ENCODE measurements around the gene RSRP1.

The RSRP1 gene

DNA sequence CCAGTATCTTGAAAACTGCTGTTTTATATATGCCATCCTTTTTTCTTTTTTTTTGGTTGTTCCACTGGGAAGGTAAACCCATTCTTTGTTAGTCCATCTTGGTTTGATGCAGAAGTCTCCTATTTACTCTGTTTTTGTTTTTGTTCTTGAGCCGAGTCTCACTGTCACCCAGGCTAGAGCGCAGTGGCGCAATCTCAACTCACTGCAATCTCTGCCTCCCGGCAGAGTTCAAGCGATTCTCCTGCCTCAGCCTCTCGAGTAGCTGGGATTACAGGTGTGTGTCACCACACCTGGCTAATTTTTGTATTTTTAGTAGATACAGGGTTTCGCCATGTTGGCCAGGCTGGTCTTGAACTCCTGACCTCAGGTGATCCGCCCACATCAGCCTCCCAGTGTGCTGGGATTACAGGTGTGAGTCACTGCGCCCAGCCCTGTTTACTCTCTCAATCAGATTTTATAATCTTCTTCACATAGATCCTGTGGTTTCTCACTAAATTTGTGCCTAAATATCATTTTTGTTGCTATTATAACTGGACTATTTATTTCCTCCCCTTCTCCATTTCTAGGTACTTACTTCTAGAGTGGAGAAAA lies 27.5 kb downstream of the RSRP1 start:
- DNase-seq (ENCODE audit: low read depth in 2 of 2) = no peak

DNA sequence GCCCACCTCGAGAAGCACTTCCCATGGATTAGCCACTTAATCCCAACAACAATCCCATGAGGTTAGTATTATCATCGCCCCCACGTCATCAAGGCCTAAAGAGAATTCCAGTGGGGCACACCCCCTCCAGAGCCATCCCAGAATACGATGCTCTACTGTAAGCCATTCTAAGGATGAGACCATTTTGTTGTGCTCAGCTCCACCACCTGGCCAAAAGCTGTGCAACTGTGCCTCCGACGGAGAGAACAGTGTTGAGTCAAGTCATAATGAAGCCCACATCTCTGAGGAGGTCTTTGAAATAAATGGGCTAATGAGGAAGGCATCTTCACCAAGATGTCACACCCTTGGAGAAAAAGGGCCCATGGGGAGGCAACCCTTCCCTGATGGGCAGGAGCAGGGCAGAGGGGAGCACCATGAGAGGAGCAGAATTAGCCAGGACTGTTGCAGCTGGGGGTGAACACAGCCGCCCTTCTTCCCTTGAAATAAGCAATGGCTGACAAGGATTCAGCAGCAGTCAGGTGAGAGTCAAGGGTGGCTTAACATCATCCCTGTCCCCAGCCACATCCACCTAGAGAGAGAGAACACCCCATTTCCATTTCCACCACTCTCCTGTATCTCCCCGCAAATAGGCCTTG lies 29.5 kb downstream of the RSRP1 start:
- no peak for DNase-seq (ENCODE audit: low read depth in 2 of 2)

DNA sequence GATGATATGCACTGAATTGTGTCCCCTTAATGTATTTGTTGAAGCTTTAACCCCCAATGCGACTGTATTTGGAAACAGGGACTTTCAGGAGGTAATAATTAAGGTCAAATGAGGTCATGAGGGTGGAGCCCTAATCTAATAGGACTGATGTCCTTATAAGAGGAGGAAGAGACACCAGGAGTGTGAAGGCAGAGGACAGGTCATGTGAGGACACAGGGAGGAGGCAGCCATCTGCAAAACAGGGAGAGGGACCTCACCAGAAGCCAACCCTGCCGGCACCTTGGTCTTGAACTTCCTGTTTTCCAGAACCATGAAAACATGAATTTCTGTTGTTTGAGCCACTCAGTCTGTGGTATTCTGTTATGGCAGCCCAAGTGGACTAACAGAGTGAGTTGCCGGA lies 30.2 kb downstream of the RSRP1 start:
- DNase-seq (ENCODE audit: low read depth in 2 of 2) = no peak

DNA sequence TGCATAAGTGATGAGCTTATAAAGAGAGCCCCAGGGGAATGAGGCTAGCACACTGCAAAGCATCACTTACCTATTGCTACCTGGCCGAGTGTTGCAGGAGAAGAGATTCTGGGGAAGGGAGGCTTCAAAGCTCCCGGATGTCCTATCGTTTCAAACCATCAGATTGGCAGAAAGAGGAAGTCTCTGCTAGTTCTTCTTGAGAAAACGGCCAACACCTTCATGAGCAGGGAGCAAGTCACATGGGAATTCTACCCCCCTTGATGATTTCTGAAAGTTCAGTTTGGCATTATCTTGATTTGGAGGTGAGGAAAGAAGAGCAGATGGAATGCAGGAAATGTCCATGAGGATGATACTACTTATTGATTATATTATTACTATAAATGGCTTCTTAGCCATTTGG lies 31.1 kb downstream of the RSRP1 start:
- DNase-seq (ENCODE audit: low read depth in 2 of 2) = no peak

DNA sequence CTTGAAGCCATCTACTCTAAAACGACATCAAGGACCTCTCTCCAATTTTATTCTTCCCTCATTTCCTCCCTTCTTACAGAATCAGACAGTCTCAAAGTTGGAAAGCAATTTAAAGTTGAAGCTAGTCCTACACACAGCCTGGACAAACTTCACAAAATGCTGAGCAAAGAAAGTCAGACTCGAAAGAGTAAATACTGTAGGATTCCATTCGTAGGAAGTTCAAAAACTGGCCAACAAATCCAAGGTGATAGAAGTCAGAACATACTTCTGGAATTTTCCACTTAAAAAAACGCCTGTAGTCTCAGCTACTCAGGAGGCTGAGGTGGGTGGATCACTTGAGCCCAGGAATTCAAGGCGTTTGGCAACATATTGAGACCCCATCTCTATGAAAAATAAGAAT lies 34.5 kb downstream of the RSRP1 start:
- DNase-seq (ENCODE audit: low read depth in 2 of 2) = no peak

DNA sequence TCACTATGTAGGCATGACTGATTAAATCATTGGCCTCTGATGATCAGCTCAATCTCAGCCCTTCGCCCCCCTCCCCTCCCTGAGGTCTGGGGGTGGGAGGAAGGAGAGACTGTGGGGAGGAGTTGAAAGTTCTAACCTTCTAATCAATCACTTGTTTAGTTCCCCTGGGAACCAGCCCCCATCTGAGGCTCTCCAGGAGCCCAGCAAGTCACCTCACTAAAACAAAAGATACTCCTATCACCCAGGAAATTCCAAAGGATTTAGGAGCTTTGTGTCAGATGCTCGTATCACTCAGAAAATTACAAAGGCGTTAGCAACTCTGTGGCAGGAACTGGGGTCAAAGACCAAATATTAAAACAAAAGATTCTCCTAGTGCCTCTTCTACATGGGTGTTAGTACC lies 36.5 kb downstream of the RSRP1 start:
- no peak for DNase-seq (ENCODE audit: low read depth in 2 of 2)

DNA sequence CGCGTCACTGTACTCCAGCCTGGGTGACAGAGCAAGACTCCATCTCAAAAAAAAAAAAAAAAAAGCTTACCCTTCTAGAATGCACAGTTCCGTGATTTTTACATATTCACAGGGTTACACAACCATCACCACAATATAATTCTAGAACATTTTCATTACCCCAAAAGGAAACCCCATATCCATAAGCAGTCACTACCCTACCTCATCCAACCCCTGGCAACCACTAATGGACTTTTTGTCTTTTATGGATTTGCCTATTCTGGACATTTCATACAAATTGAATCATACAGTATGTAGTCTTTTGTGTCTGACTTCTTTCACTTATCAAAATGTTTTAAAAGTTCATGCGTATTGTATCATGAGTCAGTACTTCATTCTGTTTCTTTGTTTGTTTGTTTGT lies 37.7 kb downstream of the RSRP1 start:
- no peak for DNase-seq (ENCODE audit: low read depth in 2 of 2)

DNA sequence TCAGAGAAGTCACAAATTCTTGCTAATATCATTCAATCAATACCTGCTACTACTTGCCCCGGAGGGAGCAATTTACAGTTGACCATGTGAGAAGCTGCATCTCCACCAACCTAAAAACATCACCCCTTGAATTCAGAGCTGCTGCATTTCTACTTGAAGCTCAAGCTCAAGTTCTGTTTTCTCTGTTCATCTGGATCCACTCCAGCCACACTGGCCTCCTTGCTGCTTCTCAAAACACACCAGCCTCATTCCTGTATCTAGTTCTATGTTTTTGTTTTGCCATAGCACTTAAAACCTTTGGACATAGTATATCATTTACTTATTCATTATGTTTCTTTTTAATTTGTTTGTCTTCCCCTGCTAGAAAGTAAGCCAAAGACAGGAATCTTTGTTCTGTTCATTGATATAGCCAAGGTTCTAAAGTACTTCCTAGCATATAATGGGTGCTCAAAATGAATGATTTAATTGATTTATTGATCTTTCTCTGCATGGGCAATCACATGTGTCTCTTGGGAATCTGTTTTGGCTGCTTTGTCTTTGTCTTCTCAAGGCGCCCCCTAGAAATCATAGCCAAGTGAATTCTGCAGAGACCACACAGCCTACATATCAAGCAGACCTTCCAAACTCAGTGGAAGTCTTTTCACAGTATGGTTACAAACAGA lies 38.6 kb downstream of the RSRP1 start:
- no peak for DNase-seq (ENCODE audit: low read depth in 2 of 2)

DNA sequence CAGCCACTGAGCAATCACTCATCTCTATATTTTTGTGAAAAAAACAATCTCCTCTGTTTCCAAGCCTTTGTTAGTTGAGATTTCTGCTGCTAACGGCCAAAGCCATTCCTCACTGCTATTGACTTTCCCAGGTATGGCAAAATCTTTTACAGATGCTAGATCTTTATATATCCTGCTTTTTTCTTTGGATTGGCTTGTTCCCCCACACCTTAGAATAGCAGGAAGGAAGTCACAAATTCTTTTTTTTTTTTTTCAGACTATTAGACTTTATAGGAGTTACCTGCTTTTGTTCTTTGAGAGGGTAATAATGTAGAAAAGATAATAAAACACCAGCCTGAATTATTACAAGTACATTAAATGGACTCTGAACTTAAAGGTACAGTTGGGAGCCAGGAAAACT lies 39.2 kb downstream of the RSRP1 start:
- DNase-seq (ENCODE audit: low read depth in 2 of 2) = no peak

DNA sequence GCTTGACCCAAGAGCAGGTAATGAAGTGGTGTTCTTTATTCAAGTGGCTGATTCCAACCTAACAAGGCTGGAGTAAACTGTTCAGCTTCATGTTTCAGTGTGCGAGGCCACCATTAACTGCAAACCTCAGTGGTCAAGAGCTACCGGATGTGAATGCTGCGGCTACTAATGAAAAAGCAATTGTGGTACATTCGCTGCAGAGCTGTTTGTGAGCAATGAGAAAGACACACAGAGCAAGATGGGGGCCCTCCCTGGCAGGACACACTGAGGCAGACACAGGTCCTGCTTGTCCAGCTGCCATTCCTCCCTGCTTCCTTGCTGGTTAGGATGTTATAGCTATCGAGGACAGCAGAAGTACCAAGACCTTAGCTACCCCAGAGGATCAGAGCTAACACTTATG lies 41.1 kb downstream of the RSRP1 start:
- DNase-seq (ENCODE audit: low read depth in 2 of 2) = no peak

DNA sequence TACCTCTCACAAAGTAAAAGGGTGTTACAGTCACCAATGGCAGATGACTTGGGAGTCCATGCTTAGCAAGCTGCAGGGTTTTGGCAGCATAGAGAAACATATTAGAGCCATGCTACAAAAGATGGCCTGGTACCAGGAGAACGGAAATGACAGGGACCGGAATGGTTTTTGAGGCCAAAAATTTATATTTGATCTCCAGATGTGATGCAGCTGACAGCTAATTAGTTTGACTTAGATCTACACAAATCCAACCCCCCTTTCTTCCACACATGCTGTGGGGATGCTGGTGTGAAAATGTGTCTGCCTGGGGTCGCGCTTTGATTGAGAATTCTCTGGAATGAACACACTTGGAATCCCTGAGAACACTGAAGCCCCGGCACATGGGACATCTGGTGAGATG lies 41.5 kb downstream of the RSRP1 start:
- DNase-seq (ENCODE audit: low read depth in 2 of 2) = no peak

DNA sequence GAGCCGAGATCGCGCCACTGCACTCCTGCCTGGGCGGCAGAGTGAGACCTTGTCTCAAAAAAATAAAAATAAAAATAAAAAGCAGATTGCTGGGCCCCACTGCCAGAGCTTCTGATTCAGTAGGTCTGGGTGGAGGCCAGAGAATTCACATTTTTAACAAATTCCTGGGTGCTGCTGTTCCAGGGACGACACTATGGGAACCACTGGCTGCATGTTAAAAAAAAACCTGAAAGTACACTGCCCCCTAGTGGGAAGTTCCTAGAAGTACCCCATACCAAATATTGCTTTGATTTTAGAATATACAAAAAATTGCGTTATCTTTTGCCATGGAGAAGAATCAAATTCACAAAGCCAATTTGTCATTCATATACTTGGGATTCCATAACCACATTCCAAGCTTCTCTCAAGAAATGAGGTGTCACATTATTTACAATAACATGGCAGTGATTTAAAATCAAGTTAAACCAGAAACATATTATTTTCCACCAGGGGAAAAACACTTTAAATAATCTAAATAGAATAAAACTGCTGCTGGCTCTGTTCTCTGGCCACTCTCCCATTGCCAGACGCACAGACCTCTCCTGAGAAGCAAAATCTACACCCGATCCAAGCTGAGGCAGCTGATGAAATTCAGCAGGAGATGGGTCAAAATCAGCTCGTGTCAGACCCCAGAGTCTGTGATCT lies 42.3 kb downstream of the RSRP1 start:
- DNase-seq (ENCODE audit: low read depth in 2 of 2) = no peak

DNA sequence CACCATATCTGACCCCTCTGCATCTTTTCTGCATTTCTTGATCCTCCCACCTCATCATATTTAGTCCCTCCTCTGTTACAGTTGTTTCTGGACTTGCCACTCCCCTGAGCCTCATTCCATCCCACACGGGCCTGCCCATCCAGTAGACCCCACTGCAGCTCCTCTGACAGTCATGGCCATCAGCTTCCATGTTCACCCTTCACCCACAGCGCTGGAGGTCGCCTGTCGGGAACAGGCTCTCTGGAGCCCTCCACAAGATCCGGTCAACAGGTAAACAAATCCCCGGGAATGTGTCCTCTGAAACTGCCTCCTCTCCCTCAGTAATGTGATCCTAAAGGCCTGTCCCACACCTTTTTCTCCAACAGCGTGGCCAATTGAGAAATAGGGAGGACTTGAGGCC lies 46.2 kb downstream of the RSRP1 start:
- DNase-seq (ENCODE audit: low read depth in 2 of 2) = no peak

DNA sequence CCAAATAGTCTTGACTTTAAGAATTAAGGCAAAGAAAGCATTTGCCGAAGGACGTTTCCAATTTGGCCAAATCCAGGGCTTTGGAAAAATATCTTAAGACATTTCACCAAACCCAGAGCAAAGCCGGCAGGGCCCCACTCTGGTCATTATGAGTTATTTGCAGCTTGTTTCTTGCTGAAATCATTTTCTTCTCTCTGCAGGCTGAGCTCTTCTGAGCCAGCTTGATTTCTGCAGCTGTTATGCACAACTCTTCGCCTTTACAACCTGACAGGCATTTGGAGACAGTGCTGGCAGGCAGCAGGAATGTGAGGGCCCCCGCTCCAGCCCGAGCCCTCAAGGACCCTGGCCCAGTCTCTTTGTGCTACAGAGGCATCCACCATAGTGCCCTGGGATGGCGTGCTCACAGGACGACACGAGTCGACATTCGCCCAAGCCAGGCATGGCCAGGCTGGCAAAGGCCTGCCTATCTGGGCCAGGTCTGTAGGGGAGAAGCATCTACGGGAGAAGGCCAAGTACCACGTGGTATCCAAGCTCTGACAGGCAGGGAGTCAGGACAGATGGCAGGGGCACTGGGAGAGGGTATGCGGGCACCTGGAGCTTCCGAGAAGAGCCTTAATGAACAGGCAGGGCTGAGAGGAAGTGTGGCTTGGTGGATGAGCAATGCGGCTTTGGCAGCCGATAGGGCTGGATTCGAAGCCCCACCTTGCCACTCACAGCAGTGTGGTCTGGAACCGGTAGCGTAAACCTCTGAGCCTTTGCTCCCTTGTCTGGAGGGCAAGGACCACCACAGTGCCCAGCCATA lies 47.2 kb downstream of the RSRP1 start:
- DNase-seq (ENCODE audit: low read depth in 2 of 2) = no peak

DNA sequence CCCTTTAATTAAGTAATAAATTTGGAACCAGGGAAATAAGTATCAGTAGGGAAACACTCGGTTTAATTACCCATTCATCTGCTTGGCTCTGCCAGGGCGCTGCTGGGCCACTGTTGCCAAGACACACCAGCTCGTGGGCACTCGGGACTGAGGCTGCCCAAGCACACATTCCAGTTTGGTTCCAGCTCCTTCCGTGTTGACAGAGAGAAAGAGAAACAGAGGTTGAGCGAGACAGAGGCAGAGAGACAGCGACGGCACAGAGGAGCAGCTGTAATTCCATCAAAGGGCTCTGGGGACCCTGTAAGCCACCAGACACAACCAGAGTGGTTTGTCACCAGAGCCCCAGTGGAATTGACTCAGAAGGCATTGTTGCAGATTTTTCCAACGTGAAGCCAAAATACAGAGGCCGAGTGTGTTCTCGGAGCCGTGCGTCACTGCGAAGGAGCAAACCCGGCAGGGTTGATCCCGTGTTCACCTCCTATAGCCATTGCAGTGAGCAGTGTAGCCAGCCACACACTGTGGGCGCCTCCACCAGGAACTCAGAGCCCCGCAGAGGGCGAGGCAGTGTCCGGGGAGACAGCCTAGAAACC lies 48.5 kb downstream of the RSRP1 start:
- DNase-seq (ENCODE audit: low read depth in 2 of 2) = no peak

DNA sequence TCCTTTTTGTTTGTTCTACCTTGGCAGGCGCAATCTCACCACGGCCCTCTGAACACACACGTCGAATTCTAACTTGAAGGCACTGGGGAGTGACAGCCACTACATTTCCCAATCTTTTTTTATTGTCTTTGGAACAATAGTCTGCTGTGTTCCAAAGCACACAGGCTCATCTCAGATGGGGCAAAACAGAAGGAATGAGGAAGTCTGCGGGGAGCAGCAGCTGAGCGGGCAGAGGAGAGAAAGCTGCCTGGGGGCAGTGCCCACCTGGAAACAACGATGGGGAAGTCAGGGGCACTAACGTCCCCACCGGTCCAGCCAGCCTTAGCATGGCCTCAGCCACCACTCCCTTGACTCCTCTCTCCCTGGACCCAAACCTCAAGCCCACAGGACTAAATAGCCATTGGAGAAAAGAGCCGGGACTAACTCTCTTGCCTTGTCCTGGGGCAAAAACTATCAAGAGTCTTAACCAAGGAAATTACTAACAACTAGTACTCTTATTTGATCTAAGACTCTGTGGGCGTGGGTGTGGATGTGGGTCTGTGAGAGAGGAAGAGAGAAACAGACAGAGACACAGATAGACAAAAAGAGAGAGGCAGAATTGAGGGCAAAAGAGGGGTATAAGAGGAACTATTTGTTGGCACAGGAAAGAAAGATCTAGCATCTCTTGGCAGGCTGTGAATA lies 49.1 kb downstream of the RSRP1 start:
- no peak for DNase-seq (ENCODE audit: low read depth in 2 of 2)

DNA sequence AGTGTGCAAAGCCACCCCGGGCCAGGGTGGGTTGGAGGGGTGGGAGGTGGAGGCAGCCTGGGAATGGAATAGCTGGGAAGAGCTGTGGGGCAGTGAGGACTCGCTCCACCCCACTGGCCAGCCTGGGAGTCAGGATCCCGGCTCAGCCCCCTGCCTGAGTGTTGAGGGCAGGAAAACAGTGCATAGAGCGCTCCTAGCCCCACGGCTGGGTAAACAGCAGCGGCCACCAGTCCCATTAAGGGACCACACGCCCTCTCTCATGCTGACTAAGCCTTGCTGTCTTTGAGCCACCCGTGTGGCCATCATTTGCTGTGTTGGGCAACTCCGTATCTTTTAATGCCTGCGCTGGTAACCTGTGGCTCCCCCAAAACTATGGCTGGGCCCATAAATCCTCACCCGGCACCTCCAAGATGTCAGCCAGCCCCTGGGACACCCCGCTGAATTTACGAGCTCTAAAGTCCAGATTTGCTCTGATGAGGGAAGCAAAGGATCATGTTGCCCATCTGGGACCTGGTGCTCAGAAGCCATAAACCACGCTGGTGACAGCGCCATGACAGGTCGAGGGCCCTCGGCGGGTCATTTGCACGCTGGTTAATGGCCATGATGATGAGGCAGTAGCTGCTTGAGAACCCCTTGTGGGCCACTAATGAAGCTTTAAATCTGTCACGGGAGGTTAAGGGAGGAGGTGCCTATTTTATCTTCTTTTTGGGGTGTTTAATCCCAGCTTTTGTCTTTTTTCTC lies 49.8 kb downstream of the RSRP1 start:
- no peak for DNase-seq (ENCODE audit: low read depth in 2 of 2)

DNA sequence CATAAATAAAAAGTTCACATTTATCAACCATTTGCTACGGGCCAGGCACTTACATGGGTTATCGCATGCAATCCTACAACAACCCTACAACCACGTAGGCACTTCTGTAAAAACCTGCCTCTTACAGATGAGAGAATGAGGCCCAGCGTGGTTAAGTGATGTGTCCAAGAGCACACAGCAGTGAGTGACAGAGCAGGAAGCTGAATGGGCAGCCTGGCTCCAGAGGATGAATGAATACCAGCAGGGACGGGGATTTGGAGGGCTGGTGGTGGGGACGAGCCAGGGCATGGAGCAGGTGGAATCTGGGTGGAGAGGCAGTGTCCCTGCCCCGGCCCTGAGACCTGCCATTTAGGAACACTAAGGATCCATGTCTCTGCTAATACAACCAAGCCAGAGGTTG lies 50.4 kb downstream of the RSRP1 start:
- no peak for DNase-seq (ENCODE audit: low read depth in 2 of 2)

DNA sequence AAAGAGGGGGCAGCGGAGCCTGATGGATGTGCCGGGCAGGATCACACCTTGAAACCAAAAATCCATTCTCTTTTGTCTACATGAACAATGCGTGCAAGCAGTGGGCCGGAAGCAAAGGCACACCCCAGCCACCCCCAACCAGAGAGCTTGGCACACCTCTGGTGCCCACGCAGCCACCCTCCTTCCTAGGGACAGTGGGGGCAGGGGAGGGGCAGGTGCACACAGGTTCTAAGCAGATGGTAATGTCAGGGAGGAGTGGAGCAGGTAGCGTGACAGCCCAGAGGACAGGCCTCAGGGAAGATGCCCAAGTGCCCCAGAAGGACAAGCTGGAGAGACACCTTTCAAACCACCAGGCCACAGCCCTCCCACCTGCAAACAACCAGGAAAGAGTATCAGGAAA lies 51.4 kb downstream of the RSRP1 start:
- DNase-seq (ENCODE audit: low read depth in 2 of 2) = no peak

DNA sequence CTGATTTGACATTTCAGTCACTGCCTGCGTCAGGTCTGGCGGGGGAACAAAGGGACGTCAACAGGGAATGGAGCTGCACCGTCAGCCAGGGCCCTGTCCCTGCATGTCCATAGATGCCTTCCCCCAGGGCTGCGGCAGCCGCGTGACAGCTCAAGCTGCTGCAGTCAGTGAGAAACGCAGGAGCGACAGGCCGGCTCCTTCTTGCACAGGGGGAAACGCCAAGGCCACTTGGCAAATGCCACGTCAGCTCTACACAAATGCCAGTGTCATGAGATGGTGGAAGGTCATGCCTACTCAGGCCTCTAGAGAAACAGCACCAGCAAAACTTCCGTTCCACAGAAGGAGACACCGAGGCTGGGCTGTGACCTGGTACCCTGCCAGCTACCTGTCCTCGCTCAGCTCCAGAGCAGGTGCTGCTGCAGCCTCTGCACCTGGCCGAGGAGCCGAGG lies 52.7 kb downstream of the RSRP1 start:
- DNase-seq (ENCODE audit: low read depth in 2 of 2) = no peak

Measured in stimulated activated CD4-positive, alpha-beta T cell treated with anti-CD3 and anti-CD28 coated beads, Interleukin-1b, Interleukin-23, amount 100 ng/mL, for 1 hour (primary cell).